Fibroblast of mammary gland (primary cell): ENCODE data around the gene HIRA.

ENCODE experiments used
- DNase-seq: peaks from one replicate; pipeline ENCODE4 v3.0.0-alpha.2; 2010; ENCODE audit warnings: low read depth
- H3K4me3 ChIP-seq: 2 replicates; pipeline ENCODE4 v1.5.1; 2011; ENCODE audit warnings: low read depth, mild to moderate bottlenecking, low read length, moderate library complexity; ENCODE audit not compliant: control insufficient read depth
- CTCF ChIP-seq: conservative IDR thresholded peaks from 2 replicates; pipeline ENCODE4 v1.5.1; 2011; ENCODE audit warnings: low read depth, low read length, inconsistent platforms; ENCODE audit not compliant: control insufficient read depth, insufficient read depth

HIRA gene

GRCh38 chr22:19456541-19456940 lies 25.0 kb upstream of the HIRA start:
- DNase-seq: no peak
- no peak overlapping the region for H3K4me3 ChIP-seq
- no peak for TF ChIP-seq CTCF

- no peak overlapping the region for H3K4me3 ChIP-seq
- no peak for TF ChIP-seq CTCF
- DNase-seq: peak; percentile 28
These were observed 24.2 kb upstream of the HIRA start for GRCh38 chr22:19455585-19456370.

- no peak for TF ChIP-seq CTCF
- H3K4me3 ChIP-seq: no peak overlapping the region
- no peak for DNase-seq
These were observed 23.5 kb upstream of the HIRA start for GRCh38 chr22:19455033-19455432.

- no peak overlapping the region for H3K4me3 ChIP-seq
- DNase-seq: no peak
- TF ChIP-seq CTCF: no peak
These were observed 22.6 kb upstream of the HIRA start for GRCh38 chr22:19454156-19454555.

- no peak for DNase-seq
- H3K4me3 ChIP-seq: no peak overlapping the region
- no peak for TF ChIP-seq CTCF
These were observed 22.2 kb upstream of the HIRA start for GRCh38 chr22:19453718-19454117.

- H3K4me3 ChIP-seq: no peak overlapping the region
- DNase-seq: no peak
- no peak for TF ChIP-seq CTCF
These were observed 20.0 kb upstream of the HIRA start for GRCh38 chr22:19451570-19451969.
